ENCODE measurements around the gene KCNIP4. TPM values are rescaled to one million over a fixed set of nuclear protein-coding genes. Genes with fewer than 3 reads are reported as not detected.

The KCNIP4 gene
- total and polyA plus RNA-seq, 2 of the 4 experiments (the other 2 are of a cell fraction) = not detected

GRCh38 chr4:21454201-21454600 is 494.4 kb downstream of the KCNIP4 start:
- ATAC-seq (ENCODE audit: low read depth) = no peak
- no TSS peak for BruUV-seq (replicated peaks)
- POLR2A ChIA-PET (ENCODE audit: unreplicated experiment) = no interaction called here
- Histone ChIP-seq H2BK120ac (ENCODE audit: low read depth, low read length) (no peak overlapping the region), H4K91ac (ENCODE audit: insufficient read depth, low read depth, low read length) (no peak overlapping the region), H4K20me1 (ENCODE audit: insufficient read depth, low read length) (no peaks in the 10 kb centered on the region), H3K4ac (ENCODE audit: low read depth, low read length) (no peak overlapping the region), H2BK15ac (ENCODE audit: low read depth, low read length) (no peak overlapping the region), H2BK20ac (ENCODE audit: low read depth, low read length) (no peak overlapping the region), H3K36me3 (ENCODE audit: control insufficient read depth, insufficient read depth, low read length) (no peaks in the 10 kb centered on the region), H2AK9ac (replicated peaks; ENCODE audit: low read depth, low read length, poor library complexity) (no peak overlapping the region), H3K23ac (ENCODE audit: low read depth, low read length) (no peak overlapping the region), H3K4me2 (ENCODE audit: low read depth, low read length) (no peak overlapping the region), H3K9ac (ENCODE audit: low read depth, low read length) (no peak overlapping the region), H4K5ac (ENCODE audit: low read depth, low read length) (no peak overlapping the region), H3K18ac (ENCODE audit: low read depth, low read length) (no peak overlapping the region), H3K9me1 (ENCODE audit: insufficient read depth, low read length) (no peaks in the 10 kb centered on the region), H3K4me1 (ENCODE audit: control insufficient read depth, insufficient read depth, low read length) (no peaks in the 10 kb centered on the region), H3K4me3 (ENCODE audit: insufficient read depth, low read depth, low read length) (no peak overlapping the region), H3K79me1 (ENCODE audit: low read depth in 1 of 2, low read length in 2 of 2) (no peaks in the 10 kb centered on the region), H3K27ac (ENCODE audit: insufficient read depth, low read length) (no peak overlapping the region), H2BK5ac (ENCODE audit: low read depth, low read length, poor library complexity, severe bottlenecking) (no peak overlapping the region), H3K27me3 (ENCODE audit: control insufficient read depth, insufficient read depth, low read length) (no peaks in the 10 kb centered on the region), H3K9me3 (ENCODE audit: control insufficient read depth, insufficient read depth, low read length) (peaks cover 3% of the 10 kb centered on the region; the same call in 1 of the 2 replicates), H2AFZ (replicated peaks; ENCODE audit: low read length, poor library complexity) (no peak overlapping the region), H4K8ac (ENCODE audit: low read depth in 2 of 2, low read length in 2 of 2) (no peak overlapping the region), H3K56ac (ENCODE audit: extremely low read depth, insufficient read depth, low read length) (no peak overlapping the region), H2AK5ac (ENCODE audit: low read depth, low read length) (no peak overlapping the region), H3K14ac (replicated peaks; ENCODE audit: low read depth, low read length) (no peak overlapping the region)
- WGBS, 2 experiments (ENCODE audit: extremely low coverage in 2 of 2, insufficient read length in 1 of 2) = no CpG with 5 or more reads among the region's 4 CpGs
- in situ Hi-C loops (cut with MboI; ENCODE audit: low sequenced_read_pairs) = no loop called here
- no peak for DNase-seq
- dilution Hi-C loops (cut with HindIII; ENCODE audit: low sequenced_read_pairs, unreplicated experiment) = no loop called here
- TF ChIP-seq MAFK (IDR thresholded peaks at IDR 0.05; ENCODE audit: low read depth, low read length) (no peak), FOS (IDR thresholded peaks at IDR 0.05; ENCODE audit: low read depth, low read length) (no peak), USF2 (IDR thresholded peaks at IDR 0.05; ENCODE audit: low read depth, low read length) (no peak), SMC3 (IDR thresholded peaks at IDR 0.05; ENCODE audit: low read depth, low read length) (no peak), MXI1 (IDR thresholded peaks at IDR 0.05; ENCODE audit: borderline replicate concordance, low read depth, low read length) (no peak), RCOR1 (IDR thresholded peaks at IDR 0.05; ENCODE audit: insufficient replicate concordance, low read length) (no peak), CEBPB (IDR thresholded peaks at IDR 0.05; ENCODE audit: low read depth, low read length) (no peak), RFX5 (IDR thresholded peaks at IDR 0.05; ENCODE audit: low read depth, low read length) (no peak), NFE2L2 (IDR thresholded peaks at IDR 0.05; ENCODE audit: low read depth, low read length) (no peak), POLR2A (IDR thresholded peaks at IDR 0.05; ENCODE audit: low read depth, low read length) (no peak)
- TF ChIP-seq, protein P1, sequence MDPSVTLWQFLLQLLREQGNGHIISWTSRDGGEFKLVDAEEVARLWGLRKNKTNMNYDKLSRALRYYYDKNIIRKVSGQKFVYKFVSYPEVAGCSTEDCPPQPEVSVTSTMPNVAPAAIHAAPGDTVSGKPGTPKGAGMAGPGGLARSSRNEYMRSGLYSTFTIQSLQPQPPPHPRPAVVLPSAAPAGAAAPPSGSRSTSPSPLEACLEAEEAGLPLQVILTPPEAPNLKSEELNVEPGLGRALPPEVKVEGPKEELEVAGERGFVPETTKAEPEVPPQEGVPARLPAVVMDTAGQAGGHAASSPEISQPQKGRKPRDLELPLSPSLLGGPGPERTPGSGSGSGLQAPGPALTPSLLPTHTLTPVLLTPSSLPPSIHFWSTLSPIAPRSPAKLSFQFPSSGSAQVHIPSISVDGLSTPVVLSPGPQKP (IDR thresholded peaks at IDR 0.05; ENCODE audit: borderline replicate concordance, low read depth, low read length) = no peak
- intact Hi-C loops (cut with micrococcal nuclease) = no loop called here
- CTCF ChIA-PET = no interaction called here
